GM23248 (cell line): Measurements from ENCODE around the gene UGT1A4. TPM values are rescaled to one million over a fixed set of nuclear protein-coding genes. Genes with fewer than 3 reads are reported as not detected.
A peak's percentile ranks its signal among the peaks of the same experiment; 100 is the strongest.

Experiments
- DNase-seq: peaks from one replicate; pipeline ENCODE4 v3.0.0-alpha.2; 2015
- H2AFZ ChIP-seq: fragments of 200-600 bp; sonication (generic); 2 replicates; pipeline ENCODE4 v1.6.1; 2016; ENCODE audit warnings: antibody characterized with exemption
- H3F3A ChIP-seq: fragments of 200-600 bp; sonication (generic); 2 replicates; pipeline ENCODE4 v1.6.1; 2016; ENCODE audit warnings: mild to moderate bottlenecking, antibody characterized with exemption, mixed run types; ENCODE audit not compliant: insufficient read depth
- H3K27ac ChIP-seq: fragments of 200-600 bp; sonication (generic); 2 replicates; pipeline ENCODE4 v1.5.1; 2016; ENCODE audit warnings: mild to moderate bottlenecking
- H3K27me3 ChIP-seq: fragments of 200-600 bp; sonication (generic); replicated peaks from 2 replicates; pipeline ENCODE4 v1.6.1; 2016; ENCODE audit warnings: mild to moderate bottlenecking; ENCODE audit not compliant: insufficient read depth
- H3K36me3 ChIP-seq: fragments of 200-600 bp; sonication (generic); 2 replicates; pipeline ENCODE4 v1.6.1; 2016; ENCODE audit warnings: low read depth, mild to moderate bottlenecking
- H3K4me1 ChIP-seq: fragments of 200-600 bp; sonication (generic); 2 replicates; pipeline ENCODE4 v1.6.1; 2016; ENCODE audit warnings: mild to moderate bottlenecking; ENCODE audit not compliant: insufficient read depth
- H3K4me2 ChIP-seq: fragments of 200-600 bp; sonication (generic); one replicate; pipeline ENCODE4 v1.6.1; 2016; ENCODE audit warnings: mild to moderate bottlenecking; ENCODE audit not compliant: unreplicated experiment
- H3K4me3 ChIP-seq: fragments of 200-600 bp; sonication (generic); 2 replicates; pipeline ENCODE4 v1.5.1; 2016; ENCODE audit warnings: mild to moderate bottlenecking
- H3K79me2 ChIP-seq: fragments of 200-600 bp; sonication (generic); 2 replicates; pipeline ENCODE4 v1.6.1; 2016; ENCODE audit warnings: mild to moderate bottlenecking; ENCODE audit not compliant: insufficient read depth
- H3K9ac ChIP-seq: fragments of 200-600 bp; sonication (generic); 2 replicates; pipeline ENCODE4 v1.6.1; 2016; ENCODE audit warnings: mild to moderate bottlenecking
- H3K9me2 ChIP-seq: fragments of 200-600 bp; sonication (generic); 2 replicates; pipeline ENCODE4 v1.6.1; 2016; ENCODE audit warnings: mixed run types, mild to moderate bottlenecking, moderate library complexity; ENCODE audit not compliant: insufficient read depth
- H3K9me3 ChIP-seq: fragments of 200-600 bp; sonication (generic); one replicate; pipeline ENCODE4 v1.6.1; 2017; ENCODE audit warnings: low read depth
- H4K20me1 ChIP-seq: fragments of 200-600 bp; sonication (generic); 2 replicates; pipeline ENCODE4 v1.6.0; 2016; ENCODE audit not compliant: insufficient read depth
- EZH2 ChIP-seq: fragments of 200-600 bp; sonication (generic); IDR thresholded peaks from 2 replicates; pipeline ENCODE4 v1.6.1; 2018; ENCODE audit warnings: antibody characterized with exemption, mild to moderate bottlenecking; ENCODE audit not compliant: insufficient read depth, poor library complexity, severe bottlenecking
- EZH2phosphoT487 ChIP-seq: fragments of 200-600 bp; sonication (generic); IDR thresholded peaks from 2 replicates; pipeline ENCODE4 v1.6.1; 2018; ENCODE audit warnings: antibody characterized with exemption, moderate library complexity, mild to moderate bottlenecking, low read depth; ENCODE audit not compliant: insufficient read depth
- WGBS, 2 experiments: methylation state at CpG; one replicate each; pipeline ENCODE4 v1.1.6; 2015 to 2017; ENCODE audit warnings: low lambda C conversion rate in 2 of 2, low coverage in 1 of 2; ENCODE audit errors: missing lambda C conversion rate in 2 of 2; 5-methylcytosine and 5-hydroxymethylcytosine counted together
- in situ Hi-C: fragments of 300-500 bp; cut with MboI; formaldehyde crosslinking; loops from 2 replicates; pipeline ENCODE4 v1.15.0; 2020
- polyA plus RNA-seq: library from polyadenylated mRNA; unstranded; fragments of >200 nt; fragmentation: Nextera tagmentation; extraction: Ambion mirVana; gene quantifications from 2 replicates; pipeline ENCODE4 v1.2.1, GENCODE V29; 2016
- total RNA-seq: library from RNA; depleted of rRNA; stranded (reverse); fragments of >200 nt; shearing (Covaris generic); gene quantifications from 2 replicates; pipeline ENCODE4 v1.2.3, GENCODE V29; 2014

UGT1A4 gene
- total and polyA plus RNA-seq, 2 experiments from 2014 or later: not detected

DNA sequence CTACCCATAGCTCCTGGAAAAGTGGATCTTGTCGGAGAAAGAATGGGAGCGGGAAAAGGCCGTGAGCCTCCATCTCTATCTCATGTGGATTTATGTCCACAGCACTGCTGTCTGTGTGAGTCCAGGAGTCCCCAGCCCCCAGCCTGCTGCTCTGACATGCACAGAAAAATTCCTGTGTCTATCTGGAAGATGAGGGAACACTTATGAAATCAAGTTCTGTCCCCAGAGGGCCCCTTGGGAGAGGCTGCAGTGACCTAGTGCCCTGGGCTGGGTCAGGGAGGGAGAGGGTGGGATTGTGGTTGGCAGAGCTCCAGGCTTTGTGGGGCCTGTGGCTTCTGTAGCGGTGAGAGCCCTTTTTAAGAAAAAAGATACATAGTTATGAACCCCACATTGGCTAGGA is 98.2 kb downstream of the UGT1A4 start:
- Histone ChIP-seq H3K27ac (no peak overlapping the region), H3K79me2 (no peaks in the 10 kb centered on the region), H2AFZ (no peak overlapping the region), H3K9me2 (no peaks in the 10 kb centered on the region), H3F3A (no peaks in the 10 kb centered on the region), H3K9me3 (no peaks in the 10 kb centered on the region), H3K4me3 (no peak overlapping the region), H4K20me1 (no peaks in the 10 kb centered on the region), H3K36me3 (no peaks in the 10 kb centered on the region), H3K4me1 (peaks cover 3% of the 10 kb centered on the region; the same call in 1 of the 2 replicates), H3K4me2 (no peak overlapping the region), H3K9ac (no peak overlapping the region), H3K27me3 (peaks cover 12% of the 10 kb centered on the region)
- no peak for DNase-seq
- TF ChIP-seq EZH2 (no peak), EZH2phosphoT487 (no peak)
- in situ Hi-C loops: no loop called here
- 65 to 68% methylated on average over 4 of the region's 4 CpGs for WGBS, 2 experiments

DNA sequence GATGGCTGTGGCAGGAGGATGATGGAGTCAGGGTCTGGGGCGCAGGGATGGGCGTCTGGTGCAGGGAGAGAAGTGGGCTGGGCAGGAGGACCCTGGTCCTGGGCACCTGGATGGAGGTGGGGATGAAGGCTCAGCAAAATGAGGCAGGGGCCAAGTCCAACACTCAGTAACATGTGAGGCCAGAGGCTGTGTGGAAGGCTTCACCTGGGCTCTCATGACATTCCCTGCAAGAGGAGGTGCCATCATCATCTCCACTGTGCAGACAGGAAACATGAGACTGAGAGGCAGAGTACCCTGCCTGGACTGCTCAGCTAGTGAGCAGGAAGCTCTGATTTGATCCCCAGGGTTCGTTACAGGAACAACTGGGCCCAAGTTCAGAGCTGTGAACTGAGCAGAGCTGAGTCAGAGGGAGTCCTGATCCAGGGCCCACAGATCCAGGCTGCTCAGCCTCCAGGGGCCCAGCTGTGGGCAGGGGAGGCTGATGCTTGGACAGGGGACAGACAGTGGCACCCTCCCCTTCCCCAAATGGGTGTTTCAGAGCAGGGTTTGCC is 98.9 kb downstream of the UGT1A4 start:
- Histone ChIP-seq H3K4me3 (no peak overlapping the region), H3K27ac (no peak overlapping the region), H3K36me3 (no peaks in the 10 kb centered on the region), H3K9me3 (no peaks in the 10 kb centered on the region), H3K9ac (no peak overlapping the region), H3F3A (no peaks in the 10 kb centered on the region), H4K20me1 (no peaks in the 10 kb centered on the region), H2AFZ (no peak overlapping the region), H3K79me2 (no peaks in the 10 kb centered on the region), H3K9me2 (no peaks in the 10 kb centered on the region), H3K4me1 (peaks cover 3% of the 10 kb centered on the region; the same call in 1 of the 2 replicates), H3K4me2 (no peak overlapping the region), H3K27me3 (peaks cover 12% of the 10 kb centered on the region)
- TF ChIP-seq EZH2 (no peak), EZH2phosphoT487 (no peak)
- peak; percentile 35 for DNase-seq
- in situ Hi-C loops: no loop called here
- 45% methylated on average over 3 of the region's 3 CpGs for WGBS, 2 experiments

DNA sequence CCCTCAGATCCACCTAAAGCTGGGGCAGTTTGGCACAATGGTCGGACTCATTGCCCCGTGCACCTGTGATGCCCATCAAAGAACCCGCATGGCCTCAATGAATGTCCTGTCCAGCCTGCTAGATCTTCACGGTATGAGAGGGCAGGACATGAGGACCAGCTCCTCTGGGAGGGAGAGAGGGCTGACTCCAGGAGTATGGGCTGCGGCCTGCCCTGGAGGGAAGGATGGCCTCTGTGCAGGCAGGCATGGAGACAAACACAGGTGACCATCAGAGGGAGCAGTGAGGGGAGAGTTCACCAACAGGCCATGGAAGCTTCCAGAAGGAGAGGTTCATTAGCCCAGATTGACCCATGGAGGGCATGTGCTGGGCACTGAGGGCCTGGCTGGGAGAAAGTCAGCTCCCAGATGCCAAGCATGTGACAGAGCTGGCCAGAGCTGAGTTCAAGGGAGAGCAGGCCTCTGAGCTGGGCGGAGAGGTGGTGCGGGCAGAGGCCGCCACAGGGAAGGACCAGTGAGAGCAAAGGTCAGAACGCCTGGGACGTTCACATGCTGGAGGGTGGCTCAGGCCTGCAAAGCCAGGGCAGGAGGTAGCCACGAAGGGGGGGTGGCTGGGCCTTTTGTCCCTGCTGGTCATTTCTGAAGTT is 99.6 kb downstream of the UGT1A4 start:
- no peaks in the 10 kb centered on the region for H3K36me3 ChIP-seq
- no peak for DNase-seq
- TF ChIP-seq EZH2phosphoT487 (no peak), EZH2 (no peak)
- H4K20me1 ChIP-seq: no peaks in the 10 kb centered on the region
- in situ Hi-C loops: no loop called here
- peaks cover 12% of the 10 kb centered on the region for H3K27me3 ChIP-seq
- H3K79me2 ChIP-seq: no peaks in the 10 kb centered on the region
- WGBS, 2 experiments: 65 to 76% methylated on average over 10 to 11 of the region's 11 CpGs
- H3K9me3 ChIP-seq: no peaks in the 10 kb centered on the region
- no peak overlapping the region for H2AFZ ChIP-seq
- H3K9ac ChIP-seq: no peak overlapping the region
- H3K9me2 ChIP-seq: no peaks in the 10 kb centered on the region
- no peak overlapping the region for H3K4me2 ChIP-seq
- no peak overlapping the region for H3K27ac ChIP-seq
- H3K4me1 ChIP-seq: peaks cover 3% of the 10 kb centered on the region; the same call in 1 of the 2 replicates
- no peak overlapping the region for H3K4me3 ChIP-seq
- no peaks in the 10 kb centered on the region for H3F3A ChIP-seq

GRCh38 chr2:233818639-233819621 is 100.4 kb downstream of the UGT1A4 start:
- no peak overlapping the region for H2AFZ ChIP-seq
- TF ChIP-seq EZH2: no peak
- no peak for TF ChIP-seq EZH2phosphoT487
- no peak for DNase-seq
- H3K9me3 ChIP-seq: no peaks in the 10 kb centered on the region
- no peaks in the 10 kb centered on the region for H3K9me2 ChIP-seq
- H3K79me2 ChIP-seq: no peaks in the 10 kb centered on the region
- WGBS, 2 experiments: 42 to 49% methylated on average over 14 to 17 of the region's 17 CpGs
- peaks cover 12% of the 10 kb centered on the region for H3K27me3 ChIP-seq
- peaks cover 3% of the 10 kb centered on the region; the same call in 1 of the 2 replicates for H3K4me1 ChIP-seq
- no peak overlapping the region for H3K27ac ChIP-seq
- H3K4me3 ChIP-seq: no peak overlapping the region
- in situ Hi-C loops: no loop called here
- H3F3A ChIP-seq: no peaks in the 10 kb centered on the region
- no peak overlapping the region for H3K4me2 ChIP-seq
- no peak overlapping the region for H3K9ac ChIP-seq
- no peaks in the 10 kb centered on the region for H3K36me3 ChIP-seq
- H4K20me1 ChIP-seq: no peaks in the 10 kb centered on the region
